ENCODE measurements around the gene UBE4A.
A peak's percentile ranks its signal among the peaks of the same experiment; 100 is the strongest.

UBE4A gene

GRCh38 chr11:118359295-118359958 is at the start of gene UBE4A:
Gene UBE4A (plus strand): TSS chr11:118359600. CDS start chr11:118365081, 5,481 bp downstream.
- DNase-seq (ENCODE audit: low spot score): peak; percentile 94

GRCh38 chr11:118310271-118310670 is 49.1 kb upstream of the UBE4A start:
- DNase-seq (ENCODE audit: low spot score): no peak

- no peak for DNase-seq (ENCODE audit: low spot score)
Measured at GRCh38 chr11:118310781-118311485, 48.5 kb upstream of the UBE4A start.

GRCh38 chr11:118311518-118311917 is 47.9 kb upstream of the UBE4A start:
- no peak for DNase-seq (ENCODE audit: low spot score)

- DNase-seq (ENCODE audit: low spot score): no peak
Measured at GRCh38 chr11:118312328-118312727, 47.1 kb upstream of the UBE4A start.

- no peak for DNase-seq (ENCODE audit: low spot score)
Measured at GRCh38 chr11:118313242-118313641, 46.2 kb upstream of the UBE4A start.

- DNase-seq (ENCODE audit: low spot score): no peak
Measured at GRCh38 chr11:118314988-118315411, 44.4 kb upstream of the UBE4A start.

GRCh38 chr11:118318124-118318523 is 41.3 kb upstream of the UBE4A start:
- no peak for DNase-seq (ENCODE audit: low spot score)

- DNase-seq (ENCODE audit: low spot score): no peak
Measured at GRCh38 chr11:118318581-118319336, 40.6 kb upstream of the UBE4A start.

- DNase-seq (ENCODE audit: low spot score): no peak
Measured at GRCh38 chr11:118319337-118319707, 40.1 kb upstream of the UBE4A start.

- DNase-seq (ENCODE audit: low spot score): no peak
Measured at GRCh38 chr11:118320515-118320914, 38.9 kb upstream of the UBE4A start.

GRCh38 chr11:118321386-118322082 is 37.9 kb upstream of the UBE4A start:
- no peak for DNase-seq (ENCODE audit: low spot score)

GRCh38 chr11:118322721-118323120 is 36.7 kb upstream of the UBE4A start:
- no peak for DNase-seq (ENCODE audit: low spot score)

GRCh38 chr11:118325283-118325682 is 34.1 kb upstream of the UBE4A start:
- no peak for DNase-seq (ENCODE audit: low spot score)

GRCh38 chr11:118328745-118329144 is 30.7 kb upstream of the UBE4A start:
- DNase-seq (ENCODE audit: low spot score): no peak

- DNase-seq (ENCODE audit: low spot score): no peak
Measured at GRCh38 chr11:118334745-118335144, 24.7 kb upstream of the UBE4A start.

- DNase-seq (ENCODE audit: low spot score): no peak
Measured at GRCh38 chr11:118338637-118339061, 20.8 kb upstream of the UBE4A start.

- DNase-seq (ENCODE audit: low spot score): no peak
Measured at GRCh38 chr11:118339281-118339961, 20.0 kb upstream of the UBE4A start.

- DNase-seq (ENCODE audit: low spot score): no peak
Measured at GRCh38 chr11:118340449-118340848, 19.0 kb upstream of the UBE4A start.

- no peak for DNase-seq (ENCODE audit: low spot score)
Measured at GRCh38 chr11:118341261-118341660, 18.1 kb upstream of the UBE4A start.

GRCh38 chr11:118341815-118342489 is 17.4 kb upstream of the UBE4A start:
- DNase-seq (ENCODE audit: low spot score): no peak
